Mesenchymal stem cell (in vitro differentiated cells and primary cell): ENCODE measurements around the gene MAPK8IP2.

Experiments used
- DNase-seq: peaks from one replicate; pipeline ENCODE4 v3.0.0-alpha.2; 2013
- H2AFZ ChIP-seq: one replicate; pipeline ENCODE4 v1.6.1; 2013; ENCODE audit warnings: low read depth, mild to moderate bottlenecking, control low read depth, inconsistent platforms, low read length, moderate library complexity
- H2AK5ac ChIP-seq: 2 replicates; pipeline ENCODE4 v1.6.1; 2013; ENCODE audit warnings: low read length, moderate library complexity, mild to moderate bottlenecking, inconsistent platforms; ENCODE audit not compliant: severe bottlenecking
- H2BK120ac ChIP-seq: one replicate; pipeline ENCODE4 v1.6.1; 2013; ENCODE audit warnings: low read depth, mild to moderate bottlenecking, inconsistent platforms, low read length, moderate library complexity
- H2BK12ac ChIP-seq, 2 experiments: one replicate each; pipeline ENCODE4 v1.6.1; 2013; ENCODE audit warnings: inconsistent platforms in 2 of 2, low read length in 2 of 2, mild to moderate bottlenecking in 2 of 2, moderate library complexity in 2 of 2, control low read depth in 1 of 2
- H2BK15ac ChIP-seq: one replicate; pipeline ENCODE4 v1.6.1; 2013; ENCODE audit warnings: mild to moderate bottlenecking, low read depth, inconsistent platforms; ENCODE audit not compliant: poor library complexity, severe bottlenecking
- H2BK5ac ChIP-seq: 2 replicates; pipeline ENCODE4 v1.6.1; 2013; ENCODE audit warnings: low read depth, mild to moderate bottlenecking, low read length, control low read depth, inconsistent platforms; ENCODE audit not compliant: poor library complexity, severe bottlenecking
- H3K14ac ChIP-seq, 2 experiments: one replicate each; pipeline ENCODE4 v1.6.1; 2013; ENCODE audit warnings: inconsistent platforms in 2 of 2, low read length in 2 of 2, control low read depth in 1 of 2, mild to moderate bottlenecking in 1 of 2, moderate library complexity in 1 of 2
- H3K18ac ChIP-seq, 2 experiments: one replicate each; pipeline ENCODE4 v1.6.1; 2013; ENCODE audit warnings: inconsistent platforms in 2 of 2, low read length in 2 of 2, control low read depth in 1 of 2, low read depth in 1 of 2, mild to moderate bottlenecking in 1 of 2
- H3K23ac ChIP-seq, 2 experiments: one replicate each; pipeline ENCODE4 v1.6.1; 2013; ENCODE audit warnings: inconsistent platforms in 2 of 2, low read length in 2 of 2, mild to moderate bottlenecking in 2 of 2, moderate library complexity in 2 of 2, control low read depth in 1 of 2
- H3K27ac ChIP-seq: 2 replicates; pipeline ENCODE4 v1.5.1; 2013; ENCODE audit warnings: mild to moderate bottlenecking, moderate library complexity, low read length, control low read depth, inconsistent platforms; ENCODE audit not compliant: poor library complexity, severe bottlenecking
- H3K27me3 ChIP-seq, 2 experiments: 2 replicates each; pipeline versions ENCODE4 v1.6.1 to v1.7.0; 2013; ENCODE audit warnings: low read length in 2 of 2, mild to moderate bottlenecking in 2 of 2, moderate library complexity in 2 of 2, control low read depth in 1 of 2, inconsistent platforms in 1 of 2; ENCODE audit not compliant: control insufficient read depth in 1 of 2, insufficient read depth in 1 of 2
- H3K36me3 ChIP-seq, 2 experiments: 2 replicates each; pipeline versions ENCODE4 v1.6.1 to v1.7.0; 2013; ENCODE audit warnings: low read length in 2 of 2, control low read depth in 1 of 2, inconsistent platforms in 1 of 2, low read depth in 1 of 2, mild to moderate bottlenecking in 1 of 2; ENCODE audit not compliant: insufficient read depth in 2 of 2, control insufficient read depth in 1 of 2
- H3K4ac ChIP-seq, 2 experiments: one replicate each; pipeline ENCODE4 v1.6.1; 2013; ENCODE audit warnings: inconsistent platforms in 2 of 2, low read length in 2 of 2, mild to moderate bottlenecking in 2 of 2, moderate library complexity in 2 of 2, control low read depth in 1 of 2, low read depth in 1 of 2
- H3K4me1 ChIP-seq: 2 replicates; pipeline ENCODE4 v1.6.1; 2013; ENCODE audit warnings: low read depth, low read length, control low read depth; ENCODE audit not compliant: control insufficient read depth, insufficient read depth
- H3K4me2 ChIP-seq: 2 replicates; pipeline ENCODE4 v1.6.1; 2013; ENCODE audit warnings: low read length, mild to moderate bottlenecking, inconsistent platforms; ENCODE audit not compliant: poor library complexity, severe bottlenecking
- H3K4me3 ChIP-seq, 2 experiments: 2 replicates each; pipeline versions ENCODE4 v1.5.1 to v1.7.0; 2013; ENCODE audit warnings: low read length in 2 of 2, mild to moderate bottlenecking in 2 of 2, control low read depth in 1 of 2, low read depth in 1 of 2; ENCODE audit not compliant: insufficient read depth in 1 of 2
- H3K79me1 ChIP-seq: replicated peaks from 2 replicates; pipeline ENCODE4 v1.6.1; 2013; ENCODE audit warnings: mild to moderate bottlenecking, control low read depth, low read length, inconsistent platforms; ENCODE audit not compliant: poor library complexity, severe bottlenecking
- H3K9ac ChIP-seq: 2 replicates; pipeline ENCODE4 v1.7.0; 2013; ENCODE audit warnings: mild to moderate bottlenecking, low read length, moderate library complexity
- H3K9me3 ChIP-seq: 2 replicates; pipeline ENCODE4 v1.7.0; 2013; ENCODE audit warnings: mild to moderate bottlenecking, low read length; ENCODE audit not compliant: control insufficient read depth
- H4K8ac ChIP-seq: one replicate; pipeline ENCODE4 v1.6.1; 2013; ENCODE audit warnings: inconsistent platforms, mild to moderate bottlenecking, low read length, moderate library complexity
- H4K91ac ChIP-seq: one replicate; pipeline ENCODE4 v1.6.1; 2013; ENCODE audit warnings: mild to moderate bottlenecking, low read length, inconsistent platforms
- WGBS: methylation state at CpG from one replicate; pipeline ENCODE4 v1.1.7; 2013; ENCODE audit warnings: mixed read lengths; 5-methylcytosine and 5-hydroxymethylcytosine counted together

Gene MAPK8IP2

GRCh38 chr22:50572965-50573364 is 27.6 kb upstream of the MAPK8IP2 start:
- Histone ChIP-seq H3K14ac (no peak overlapping the region), H2BK5ac (no peak overlapping the region), H3K4me2 (no peak overlapping the region), H3K18ac (no peak overlapping the region), H3K4me1 (peaks cover 16% of the 10 kb centered on the region), H4K8ac (no peak overlapping the region), H2AFZ (no peak overlapping the region), H2BK12ac (no peak overlapping the region), H3K9me3 (no peaks in the 10 kb centered on the region), H3K27ac (no peak overlapping the region), H3K4ac (no peak overlapping the region), H3K36me3 (peaks cover 0 to 89% of the 10 kb centered on the region in 2 experiments), H3K4me3 (no peak overlapping the region), H2AK5ac (no peak overlapping the region), H3K27me3 (peaks cover 0 to 14% of the 10 kb centered on the region in 2 experiments), H2BK15ac (no peak overlapping the region), H4K91ac (peak overlapping the region; percentile 58), H2BK120ac (no peak overlapping the region), H3K23ac (no peak overlapping the region), H3K79me1 (no peaks in the 10 kb centered on the region), H3K9ac (no peak overlapping the region)
- WGBS = 95% methylated on average over 9 of the region's 11 CpGs
- no peak for DNase-seq

- Histone ChIP-seq H3K4me1 (peaks cover 18% of the 10 kb centered on the region), H4K8ac (no peak overlapping the region), H3K27ac (no peak overlapping the region), H3K9ac (no peak overlapping the region), H3K9me3 (no peaks in the 10 kb centered on the region), H3K23ac (no peak overlapping the region), H4K91ac (no peak overlapping the region), H3K4me2 (no peak overlapping the region), H2BK12ac (no peak overlapping the region), H3K36me3 (peaks cover 0 to 90% of the 10 kb centered on the region in 2 experiments), H3K79me1 (no peaks in the 10 kb centered on the region), H2BK15ac (no peak overlapping the region), H3K14ac (no peak overlapping the region), H2BK120ac (no peak overlapping the region), H2AFZ (no peak overlapping the region), H3K27me3 (peaks cover 0 to 14% of the 10 kb centered on the region in 2 experiments), H3K18ac (no peak overlapping the region), H3K4ac (no peak overlapping the region), H2AK5ac (no peak overlapping the region), H3K4me3 (no peak overlapping the region), H2BK5ac (no peak overlapping the region)
- DNase-seq = no peak
- 95% methylated on average over 26 of the region's 26 CpGs for WGBS
These were observed 26.9 kb upstream of the MAPK8IP2 start for GRCh38 chr22:50573491-50574382.

GRCh38 chr22:50574383-50574755 is 26.2 kb upstream of the MAPK8IP2 start:
- no peak overlapping the region for H3K23ac ChIP-seq
- H2BK15ac ChIP-seq = no peak overlapping the region
- peaks cover 0 to 90% of the 10 kb centered on the region in 2 experiments for H3K36me3 ChIP-seq
- no peak overlapping the region for H2BK5ac ChIP-seq
- no peak overlapping the region for H3K9ac ChIP-seq
- no peak overlapping the region for H2BK12ac ChIP-seq
- no peak overlapping the region for H3K4me3 ChIP-seq
- H2AK5ac ChIP-seq = no peak overlapping the region
- no peaks in the 10 kb centered on the region for H3K9me3 ChIP-seq
- no peak overlapping the region for H3K27ac ChIP-seq
- no peak for DNase-seq
- no peak overlapping the region for H3K14ac ChIP-seq
- H3K4me2 ChIP-seq = no peak overlapping the region
- H3K79me1 ChIP-seq = peaks cover 3% of the 10 kb centered on the region
- no peak overlapping the region for H4K8ac ChIP-seq
- H2BK120ac ChIP-seq = no peak overlapping the region
- WGBS = 93% methylated on average over 11 of the region's 11 CpGs
- no peak overlapping the region for H3K18ac ChIP-seq
- no peak overlapping the region for H4K91ac ChIP-seq
- H2AFZ ChIP-seq = no peak overlapping the region
- peaks cover 0 to 14% of the 10 kb centered on the region in 2 experiments for H3K27me3 ChIP-seq
- no peak overlapping the region for H3K4ac ChIP-seq
- peaks cover 18% of the 10 kb centered on the region for H3K4me1 ChIP-seq

- Histone ChIP-seq H3K4me2 (no peak overlapping the region), H3K14ac (no peak overlapping the region), H2AFZ (no peak overlapping the region), H3K9me3 (no peaks in the 10 kb centered on the region), H2BK12ac (no peak overlapping the region), H3K4me3 (no peak overlapping the region), H3K36me3 (peaks cover 9 to 90% of the 10 kb centered on the region in 2 experiments), H3K23ac (no peak overlapping the region), H2AK5ac (no peak overlapping the region), H3K9ac (no peak overlapping the region), H3K4me1 (peaks cover 11% of the 10 kb centered on the region), H4K91ac (no peak overlapping the region), H2BK120ac (no peak overlapping the region), H3K4ac (no peak overlapping the region), H3K18ac (no peak overlapping the region), H2BK5ac (no peak overlapping the region), H3K79me1 (peaks cover 10% of the 10 kb centered on the region), H3K27me3 (peaks cover 0 to 14% of the 10 kb centered on the region in 2 experiments), H3K27ac (no peak overlapping the region), H2BK15ac (no peak overlapping the region), H4K8ac (no peak overlapping the region)
- WGBS = 93% methylated on average over 8 of the region's 8 CpGs
- DNase-seq = no peak
These were observed 25.1 kb upstream of the MAPK8IP2 start for GRCh38 chr22:50575426-50575941.
